MCF 10A (cell line): ENCODE measurements around the gene TYMS. TPM values are rescaled to one million over a fixed set of nuclear protein-coding genes. Genes with fewer than 3 reads are reported as not detected.

Source experiments
- BruUV-seq: library from RNA; stranded (reverse); fragments of 400-500 nt; replicated peaks from 2 replicates; lab custom pipeline; 2021; lab: Mats Ljungman, UMichigan
- CTCF ChIA-PET: fragments of 300-600 bp; sonication (Branson Sonifier 250); formaldehyde crosslinking; extraction: SDS; loops from one replicate; lab custom pipeline; 2021; ENCODE audit warnings: antibody characterized with exemption, inconsistent platforms; lab: Yijun Ruan, JAX
- POLR2A ChIA-PET: fragments of 300-600, 350-650 bp; sonication (Branson Sonifier 250); formaldehyde crosslinking; extraction: SDS; loops from one replicate; lab custom pipeline; 2020; ENCODE audit warnings: antibody characterized with exemption, inconsistent platforms; lab: Yijun Ruan, JAX
- DNase-seq: peaks from one replicate; pipeline ENCODE4 v3.0.0-alpha.2; 2018; ENCODE audit not compliant: unreplicated experiment
- H3K27ac Mint-ChIP-seq: one replicate; pipeline ENCODE4 v1.8.0; 2022; ENCODE audit warnings: mild to moderate bottlenecking, low read depth, mixed read lengths; ENCODE audit not compliant: unreplicated experiment
- H3K27me3 Mint-ChIP-seq: one replicate; pipeline ENCODE4 v1.8.0; 2022; ENCODE audit warnings: mixed read lengths; ENCODE audit not compliant: insufficient read depth, unreplicated experiment
- H3K36me3 Mint-ChIP-seq: one replicate; pipeline ENCODE4 v1.8.0; 2022; ENCODE audit warnings: mild to moderate bottlenecking, moderate library complexity, mixed read lengths; ENCODE audit not compliant: insufficient read depth, unreplicated experiment
- H3K4me1 Mint-ChIP-seq: one replicate; pipeline ENCODE4 v1.8.0; 2022; ENCODE audit warnings: mixed read lengths; ENCODE audit not compliant: insufficient read depth, unreplicated experiment
- H3K4me3 Mint-ChIP-seq: one replicate; pipeline ENCODE4 v1.8.0; 2022; ENCODE audit warnings: mild to moderate bottlenecking, moderate library complexity, mixed read lengths; ENCODE audit not compliant: unreplicated experiment
- H3K9me3 Mint-ChIP-seq: one replicate; pipeline ENCODE4 v1.8.0; 2022; ENCODE audit warnings: mixed read lengths; ENCODE audit not compliant: unreplicated experiment
- CTCF ChIP-seq: fragments of 200-600 bp; IDR thresholded peaks from one replicate; pipeline ENCODE4 v1.8.0; 2022; ENCODE audit warnings: antibody characterized with exemption, mild to moderate bottlenecking; ENCODE audit not compliant: unreplicated experiment
- intact Hi-C: fragments of 100-400 bp; cut with micrococcal nuclease; formaldehyde crosslinking; loops from 2 replicates; pipeline ENCODE4 v1.14.1; 2022
- total RNA-seq: library from RNA; stranded (reverse); gene quantifications from 2 replicates; pipeline ENCODE4 v1.2.3, GENCODE V29; 2022

The TYMS gene
- total RNA-seq, 1 experiment from 2014 or later = 57.0 TPM

- BruUV-seq = TSS peak; percentile 91
- intact Hi-C loops = loop anchor here (1.0 to 5.0 kb wide), 3 partner anchors 55 to 119 kb away; partner anchors contain the start of gene TYMS
- Mint-ChIP-seq H3K27ac (peak overlapping the region; percentile 96), H3K4me1 (peaks cover 11% of the 10 kb centered on the region), H3K36me3 (peaks cover 24% of the 10 kb centered on the region), H3K4me3 (peak overlapping the region; percentile 88), H3K27me3 (no peaks in the 10 kb centered on the region), H3K9me3 (no peaks in the 10 kb centered on the region)
- TF ChIP-seq CTCF = no peak
- ChIA-PET POLR2A (interaction anchor here (1.0 to 2.9 kb wide), 7 partner anchors 9 to 127 kb away, joined by 3 to 8 read pairs (median 5); partner anchors contain the start of genes TYMS and YES1), CTCF (interaction anchor here (0.6 to 2.9 kb wide), 17 partner anchors 10 to 1563 kb away, joined by 3 to 22 read pairs (median 5); no protein-coding TSS in a partner anchor)
- DNase-seq = peak; percentile 86
These were observed 54.4 kb downstream of the TYMS start for GRCh38 chr18:711657-712400.

GRCh38 chr18:712401-713134, 55.1 kb downstream of the TYMS start, which contains the start of gene ENOSF1:
Gene ENOSF1 (minus strand): TSS chr18:712630. CDS start chr18:712587, 43 bp downstream.
- peak; percentile 86 for DNase-seq
- TF ChIP-seq CTCF = peak; percentile 97
- intact Hi-C loops = loop anchor here (1.0 to 5.0 kb wide), 3 partner anchors 55 to 119 kb away; partner anchors contain the start of gene TYMS
- Mint-ChIP-seq H3K4me3 (peak within 1 kb of the TSS; percentile 88), H3K27ac (peak within 1 kb of the TSS; percentile 96), H3K36me3 (peaks cover 24% of the 10 kb centered on the region), H3K27me3 (no peaks in the 10 kb centered on the region), H3K4me1 (peaks cover 11% of the 10 kb centered on the region), H3K9me3 (no peaks in the 10 kb centered on the region)
- BruUV-seq = no TSS peak
- CTCF ChIA-PET = interaction anchor here (0.5 to 2.9 kb wide), 23 partner anchors 11 to 1562 kb away, joined by 3 to 22 read pairs (median 4); no protein-coding TSS in a partner anchor
- POLR2A ChIA-PET = interaction anchor here (0.8 to 2.9 kb wide), 7 partner anchors 9 to 445 kb away, joined by 3 to 8 read pairs (median 4); partner anchors contain the start of gene THOC1

- intact Hi-C loops = loop anchor here (5.0 kb wide), 1 partner anchor 56 kb away; the partner anchor contains the start of gene TYMS
- Mint-ChIP-seq H3K4me3 (peak overlapping the region; percentile 88), H3K4me1 (peaks cover 11% of the 10 kb centered on the region), H3K9me3 (no peaks in the 10 kb centered on the region), H3K27ac (no peak overlapping the region), H3K36me3 (peaks cover 20% of the 10 kb centered on the region), H3K27me3 (no peaks in the 10 kb centered on the region)
- ChIA-PET POLR2A (interaction anchor here (0.8 to 2.9 kb wide), 7 partner anchors 10 to 445 kb away, joined by 3 to 8 read pairs (median 4); partner anchors contain the start of gene THOC1), CTCF (interaction anchor here (0.5 to 2.9 kb wide), 20 partner anchors 11 to 1437 kb away, joined by 3 to 22 read pairs (median 4); no protein-coding TSS in a partner anchor)
- no peak for TF ChIP-seq CTCF
- no peak for DNase-seq
- BruUV-seq = no TSS peak
These were observed 55.7 kb downstream of the TYMS start for GRCh38 chr18:713135-713490.
